ENCODE measurements around the gene SUFU. TPM values are rescaled to one million over a fixed set of nuclear protein-coding genes. Genes with fewer than 3 reads are reported as not detected.

The SUFU gene
- total and polyA plus RNA-seq, 2 of the 13 experiments (the other 11 are each of a cell fraction or from before 2014, with no cell fraction given) = 2.9 to 5.5 TPM

DNA sequence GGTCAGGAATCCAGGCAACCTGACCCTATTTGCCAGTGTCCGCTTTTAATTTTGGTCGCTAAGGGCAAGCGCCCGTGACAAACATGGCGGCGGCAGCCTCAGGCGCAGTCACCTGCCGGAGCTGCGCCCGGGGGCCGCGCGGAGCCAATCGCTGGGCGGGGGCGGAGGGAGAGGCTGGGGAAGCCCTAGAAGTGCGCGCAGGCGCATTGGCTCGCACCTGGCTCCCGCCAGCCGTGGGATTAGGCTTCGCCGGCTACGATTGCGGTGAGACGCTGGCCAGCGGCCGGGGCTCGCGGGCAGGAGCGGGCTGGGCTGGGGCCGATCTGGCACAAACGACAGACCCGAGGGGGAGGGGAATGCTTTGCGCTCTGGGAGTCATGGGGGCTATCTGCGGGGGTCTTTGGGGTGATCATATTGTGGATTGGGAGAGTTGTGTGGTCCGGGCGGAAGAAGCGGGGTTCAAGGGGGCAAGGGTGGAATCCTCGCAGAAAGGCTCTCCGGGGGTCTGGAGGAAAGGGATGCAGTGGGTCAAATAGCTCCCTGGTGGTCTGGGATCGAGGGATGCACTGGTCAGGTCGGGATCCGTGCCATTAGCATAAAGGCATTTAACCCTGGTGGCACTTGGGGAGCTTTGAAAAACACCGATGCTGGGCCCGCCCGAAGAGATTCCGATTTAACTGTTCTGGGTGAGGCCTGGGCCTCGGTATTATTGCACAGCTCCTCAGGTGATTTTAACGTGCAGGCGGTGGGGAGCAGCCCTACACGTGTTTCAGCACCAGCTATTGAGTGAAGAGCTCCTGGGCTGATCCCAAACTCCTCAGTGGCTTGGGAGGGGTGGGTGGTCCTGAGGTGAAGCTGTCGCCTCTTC is 42.4 kb upstream of the SUFU start (continued):
- TF ChIP-seq ZBTB40 (IDR thresholded peaks at IDR 0.05) = no peak
- TF ChIP-seq ZBTB40 (CRISPR knock-in tag; IDR thresholded peaks at IDR 0.05) = no peak
- TF ChIP-seq PTBP1 (IDR thresholded peaks at IDR 0.05; ENCODE audit: low read depth, low read length, poor library complexity, severe bottlenecking) = no peak
- peak; percentile 86 for TF ChIP-seq BHLHE40 (IDR thresholded peaks at IDR 0.05; ENCODE audit: low read length)
- TF ChIP-seq AKAP8 (CRISPR knock-in tag; IDR thresholded peaks at IDR 0.05) = 0 out of 2 replicates have a peak, but pooled peaks have one; percentile 59
- TF ChIP-seq MNT (IDR thresholded peaks at IDR 0.05) = no peak
- peak; percentile 19; the same call in 1 of the 2 replicates for TF ChIP-seq PRDM10 (CRISPR knock-in tag; IDR thresholded peaks at IDR 0.05; ENCODE audit: low read depth)
- no peak for TF ChIP-seq ZNF253 (CRISPR knock-in tag; IDR thresholded peaks at IDR 0.05; ENCODE audit: borderline replicate concordance)
- no peak for TF ChIP-seq ZNF30 (CRISPR knock-in tag; IDR thresholded peaks at IDR 0.05)
- no peak for TF ChIP-seq ZNF549 (CRISPR knock-in tag; IDR thresholded peaks at IDR 0.05)
- TF ChIP-seq ZNF614 (CRISPR knock-in tag; IDR thresholded peaks at IDR 0.05; ENCODE audit: borderline replicate concordance) = no peak
- no peak for TF ChIP-seq ZNF17 (CRISPR knock-in tag; IDR thresholded peaks at IDR 0.05)
- TF ChIP-seq NFIC (IDR thresholded peaks at IDR 0.05; ENCODE audit: low read length) = no peak
- peak; percentile 47; the same call in 1 of the 2 replicates for TF ChIP-seq SP4 (CRISPR knock-in tag; IDR thresholded peaks at IDR 0.05)
- no peak for TF ChIP-seq ZNF256 (CRISPR knock-in tag; conservative IDR thresholded peaks at IDR 0.05)

All from HepG2 (cell line).